MM.1S (cell line): ENCODE measurements around the gene ATP13A3.

Experiments
- DNase-seq: peaks from one replicate; pipeline ENCODE4 v3.0.0-alpha.2; 2015
- H2AFZ ChIP-seq: fragments of 300-600 bp; sonication (generic); 2 replicates; pipeline ENCODE4 v1.6.0; 2016; ENCODE audit warnings: antibody characterized with exemption, low read length
- H3F3A ChIP-seq: fragments of 300-600 bp; sonication (generic); 2 replicates; pipeline ENCODE4 v1.6.1; 2016; ENCODE audit warnings: mild to moderate bottlenecking, antibody characterized with exemption, low read length, moderate library complexity, mixed read lengths; ENCODE audit not compliant: insufficient read depth
- H3K27ac ChIP-seq: fragments of 300-600 bp; sonication (generic); 2 replicates; pipeline ENCODE4 v1.5.1; 2016; ENCODE audit warnings: mild to moderate bottlenecking, low read length
- H3K27me3 ChIP-seq: fragments of 300-600 bp; sonication (generic); replicated peaks from 2 replicates; pipeline ENCODE4 v1.6.0; 2016; ENCODE audit warnings: low read length; ENCODE audit not compliant: insufficient read depth
- H3K36me3 ChIP-seq: fragments of 300-600 bp; sonication (generic); replicated peaks from 2 replicates; pipeline ENCODE4 v1.6.1; 2016; ENCODE audit warnings: mild to moderate bottlenecking, low read length, mixed read lengths; ENCODE audit not compliant: insufficient read depth
- H3K4me1 ChIP-seq: fragments of 300-600 bp; sonication (generic); 2 replicates; pipeline ENCODE4 v1.6.1; 2016; ENCODE audit warnings: low read length, mixed read lengths
- H3K4me2 ChIP-seq: fragments of 300-600 bp; sonication (generic); 2 replicates; pipeline ENCODE4 v1.6.0; 2016; ENCODE audit warnings: low read depth, low read length
- H3K4me3 ChIP-seq: fragments of 300-600 bp; sonication (generic); 2 replicates; pipeline ENCODE4 v1.5.1; 2016; ENCODE audit warnings: low read length, mixed read lengths
- H3K79me2 ChIP-seq: fragments of 300-600 bp; sonication (generic); 2 replicates; pipeline ENCODE4 v1.6.1; 2016; ENCODE audit warnings: mixed run types, low read length, mixed read lengths
- H3K9ac ChIP-seq: fragments of 300-600 bp; sonication (generic); 2 replicates; pipeline ENCODE4 v1.6.1; 2016; ENCODE audit warnings: low read length, mixed read lengths
- H3K9me2 ChIP-seq: fragments of 300-600 bp; sonication (generic); replicated peaks from 2 replicates; pipeline ENCODE4 v1.6.1; 2016; ENCODE audit warnings: mild to moderate bottlenecking, low read length, mixed read lengths; ENCODE audit not compliant: insufficient read depth
- H3K9me3 ChIP-seq: fragments of 300-600 bp; sonication (generic); replicated peaks from 2 replicates; pipeline ENCODE4 v1.6.1; 2016; ENCODE audit warnings: mild to moderate bottlenecking, low read length, mixed read lengths; ENCODE audit not compliant: insufficient read depth
- H4K20me1 ChIP-seq: fragments of 300-600 bp; sonication (generic); 2 replicates; pipeline ENCODE4 v1.6.1; 2016; ENCODE audit warnings: mild to moderate bottlenecking, low read length, moderate library complexity, mixed read lengths; ENCODE audit not compliant: insufficient read depth
- CTCF ChIP-seq: fragments of 300-600 bp; sonication (generic); IDR thresholded peaks from 2 replicates; pipeline ENCODE4 v1.5.1; 2016; ENCODE audit warnings: antibody characterized with exemption, low read length, mixed read lengths
- EZH2 ChIP-seq: fragments of 300-600 bp; sonication (generic); optimal IDR thresholded peaks from 2 replicates; pipeline ENCODE3; 2017; ENCODE audit warnings: low read depth, mild to moderate bottlenecking, antibody characterized with exemption, low read length, mixed read lengths
- EZH2phosphoT487 ChIP-seq: fragments of 300-600 bp; sonication (generic); IDR thresholded peaks from 2 replicates; pipeline ENCODE4 v1.6.1; 2018; ENCODE audit warnings: antibody characterized with exemption, low read length

ATP13A3 gene

GRCh38 chr3:194383276-194383940, 103.4 kb downstream of the ATP13A3 start:
- Histone ChIP-seq H3K4me3 (no peak overlapping the region), H3K9me2 (no peaks in the 10 kb centered on the region), H3K9ac (no peak overlapping the region), H3K79me2 (no peaks in the 10 kb centered on the region), H2AFZ (no peak overlapping the region), H3K36me3 (no peaks in the 10 kb centered on the region), H3K27me3 (peaks cover 45% of the 10 kb centered on the region), H3K4me1 (no peaks in the 10 kb centered on the region), H3K4me2 (no peak overlapping the region), H3K9me3 (no peaks in the 10 kb centered on the region), H3K27ac (no peak overlapping the region), H4K20me1 (no peaks in the 10 kb centered on the region), H3F3A (no peaks in the 10 kb centered on the region)
- no peak for TF ChIP-seq EZH2
- no peak for TF ChIP-seq CTCF
- no peak for TF ChIP-seq EZH2phosphoT487
- no peak for DNase-seq

GRCh38 chr3:194382892-194383223, 103.9 kb downstream of the ATP13A3 start:
- H3K36me3 ChIP-seq = no peaks in the 10 kb centered on the region
- no peak overlapping the region for H3K27ac ChIP-seq
- H3K79me2 ChIP-seq = no peaks in the 10 kb centered on the region
- H3K27me3 ChIP-seq = peaks cover 45% of the 10 kb centered on the region
- no peaks in the 10 kb centered on the region for H4K20me1 ChIP-seq
- TF ChIP-seq CTCF = no peak
- no peak for TF ChIP-seq EZH2phosphoT487
- no peak for TF ChIP-seq EZH2
- no peaks in the 10 kb centered on the region for H3K9me2 ChIP-seq
- no peak overlapping the region for H3K4me3 ChIP-seq
- H2AFZ ChIP-seq = no peak overlapping the region
- no peaks in the 10 kb centered on the region for H3F3A ChIP-seq
- DNase-seq = no peak
- no peak overlapping the region for H3K9ac ChIP-seq
- H3K4me1 ChIP-seq = no peaks in the 10 kb centered on the region
- H3K4me2 ChIP-seq = no peak overlapping the region
- no peaks in the 10 kb centered on the region for H3K9me3 ChIP-seq

GRCh38 chr3:194382196-194382891, 104.5 kb downstream of the ATP13A3 start:
- no peak overlapping the region for H3K4me2 ChIP-seq
- no peaks in the 10 kb centered on the region for H3K9me3 ChIP-seq
- no peaks in the 10 kb centered on the region for H3F3A ChIP-seq
- H3K27ac ChIP-seq = no peak overlapping the region
- H3K79me2 ChIP-seq = no peaks in the 10 kb centered on the region
- H3K4me1 ChIP-seq = no peaks in the 10 kb centered on the region
- H4K20me1 ChIP-seq = no peaks in the 10 kb centered on the region
- no peak overlapping the region for H3K9ac ChIP-seq
- no peak for DNase-seq
- no peak overlapping the region for H2AFZ ChIP-seq
- H3K9me2 ChIP-seq = no peaks in the 10 kb centered on the region
- H3K4me3 ChIP-seq = no peak overlapping the region
- TF ChIP-seq EZH2phosphoT487 = no peak
- no peak for TF ChIP-seq EZH2
- H3K27me3 ChIP-seq = peaks cover 45% of the 10 kb centered on the region
- no peaks in the 10 kb centered on the region for H3K36me3 ChIP-seq

- Histone ChIP-seq H3K4me2 (no peak overlapping the region), H2AFZ (no peak overlapping the region), H3K9me3 (no peaks in the 10 kb centered on the region), H3K27me3 (peaks cover 45% of the 10 kb centered on the region), H3K79me2 (no peaks in the 10 kb centered on the region), H3K4me1 (no peaks in the 10 kb centered on the region), H3K4me3 (no peak overlapping the region), H4K20me1 (no peaks in the 10 kb centered on the region), H3K9ac (no peak overlapping the region), H3K27ac (no peak overlapping the region), H3K9me2 (no peaks in the 10 kb centered on the region), H3F3A (no peaks in the 10 kb centered on the region), H3K36me3 (no peaks in the 10 kb centered on the region)
- TF ChIP-seq CTCF (no peak), EZH2 (no peak), EZH2phosphoT487 (no peak)
- no peak for DNase-seq
These were observed 105.3 kb downstream of the ATP13A3 start for GRCh38 chr3:194381460-194381875.
